H1 (cell line): Measurements from ENCODE around the gene MTIF2. TPM values are rescaled to one million over a fixed set of nuclear protein-coding genes. Genes with fewer than 3 reads are reported as not detected.

Experiments used
- CTCF ChIA-PET: fragments of 300-600 bp; sonication (Branson Sonifier 250); formaldehyde crosslinking; loops from one replicate; lab custom pipeline; 2021; ENCODE audit not compliant: partially characterized antibody; lab: Charles Lee
- POLR2A ChIA-PET: fragments of 300-600 bp; sonication (Branson Sonifier 250); formaldehyde crosslinking; loops from one replicate; lab custom pipeline; 2021; ENCODE audit warnings: inconsistent platforms; ENCODE audit not compliant: partially characterized antibody; lab: Charles Lee
- DNase-seq, 2 experiments: peaks; one replicate each; pipeline versions ENCODE4 v3.0.0 to v3.0.0-alpha.2; 2010 to 2022; ENCODE audit warnings: low spot score in 2 of 2, low read depth in 1 of 2, mixed read lengths in 1 of 2
- FAIRE-seq: peaks from 2 replicates; lab custom pipeline; 2011; peaks lifted over from hg19 to GRCh38; lab: Jason Lieb, UNC
- H2AFZ ChIP-seq: 2 replicates; pipeline ENCODE4 v1.8.1; 2012; ENCODE audit warnings: low read length, inconsistent platforms
- H2AK5ac ChIP-seq: 2 replicates; pipeline ENCODE4 v1.6.1; 2013; ENCODE audit warnings: low read depth, low read length
- H2BK120ac ChIP-seq: replicated peaks from 2 replicates; pipeline ENCODE3; 2013; ENCODE audit warnings: low read depth, low read length, inconsistent platforms
- H2BK12ac ChIP-seq: 2 replicates; pipeline ENCODE4 v1.6.1; 2013; ENCODE audit warnings: low read depth, low read length
- H2BK15ac ChIP-seq: 2 replicates; pipeline ENCODE4 v1.6.1; 2013; ENCODE audit warnings: low read length
- H2BK20ac ChIP-seq: 2 replicates; pipeline ENCODE4 v1.6.1; 2013; ENCODE audit warnings: low read length
- H2BK5ac ChIP-seq: 2 replicates; pipeline ENCODE4 v1.6.1; 2013; ENCODE audit warnings: low read depth, low read length
- H3K14ac ChIP-seq: 2 replicates; pipeline ENCODE4 v1.6.1; 2013; ENCODE audit warnings: inconsistent platforms; ENCODE audit not compliant: insufficient read length
- H3K18ac ChIP-seq: 2 replicates; pipeline ENCODE4 v1.6.1; 2013; ENCODE audit warnings: low read length; ENCODE audit errors: extremely low read depth
- H3K23ac ChIP-seq: 2 replicates; pipeline ENCODE4 v1.6.1; 2013; ENCODE audit warnings: inconsistent platforms; ENCODE audit not compliant: insufficient read length
- H3K23me2 ChIP-seq: 2 replicates; pipeline ENCODE4 v1.6.1; 2013; ENCODE audit warnings: low read depth, low read length
- H3K27ac ChIP-seq: 2 replicates; pipeline ENCODE4 v1.6.1; 2011; ENCODE audit warnings: low read depth, low read length, inconsistent platforms
- H3K27me3 ChIP-seq, 4 experiments: replicated peaks in 1 of 4; 1 replicate in 1 of 4; 2 replicates in 3 of 4; pipeline versions ENCODE4 v1.6.1 to v1.8.1; 2011 to 2013; ENCODE audit warnings: low read length in 3 of 4, mild to moderate bottlenecking in 3 of 4, inconsistent platforms in 2 of 4, mixed read lengths in 2 of 4, moderate library complexity in 1 of 4; ENCODE audit not compliant: control insufficient read depth in 3 of 4, insufficient read depth in 3 of 4; ENCODE audit errors: extremely low read depth in 1 of 4
- H3K36me3 ChIP-seq, 4 experiments: 2 replicates each; pipeline versions ENCODE4 v1.6.1 to v1.8.1; 2011 to 2013; ENCODE audit warnings: mild to moderate bottlenecking in 4 of 4, low read length in 3 of 4, moderate library complexity in 2 of 4, control low read depth in 1 of 4, inconsistent platforms in 1 of 4; ENCODE audit not compliant: insufficient read depth in 4 of 4, control insufficient read depth in 2 of 4
- H3K4ac ChIP-seq: replicated peaks from 2 replicates; pipeline ENCODE3; 2013; ENCODE audit warnings: low read length, low read depth, mixed read lengths, inconsistent platforms; ENCODE audit not compliant: insufficient read length
- H3K4me1 ChIP-seq, 4 experiments: replicated peaks in 1 of 4; 1 replicate in 1 of 4; 2 replicates in 3 of 4; pipeline versions ENCODE4 v1.6.1 to v1.8.1; 2011 to 2013; ENCODE audit warnings: low read length in 3 of 4, inconsistent platforms in 2 of 4, mixed read lengths in 1 of 4; ENCODE audit not compliant: insufficient read depth in 4 of 4, control insufficient read depth in 3 of 4
- H3K4me2 ChIP-seq, 2 experiments: 2 replicates each; pipeline versions ENCODE4 v1.6.1 to v1.8.1; 2011 to 2013; ENCODE audit warnings: low read depth in 2 of 2, low read length in 2 of 2, control low read depth in 1 of 2, inconsistent platforms in 1 of 2, mild to moderate bottlenecking in 1 of 2; ENCODE audit not compliant: insufficient read depth in 1 of 2
- H3K4me3 ChIP-seq, 4 experiments: fragments of 200-600, 300-600 bp in 1 of 4; sonication (generic), shearing (Covaris generic), sonication (Bioruptor Twin) in 1 of 4; 2 replicates each; pipeline versions ENCODE4 v1.5.1 to v1.8.1; 2011 to 2016; ENCODE audit warnings: low read length in 4 of 4, low read depth in 3 of 4, control low read depth in 2 of 4, inconsistent platforms in 2 of 4, mild to moderate bottlenecking in 2 of 4, mixed read lengths in 1 of 4, moderate library complexity in 1 of 4; ENCODE audit not compliant: insufficient read depth in 2 of 4; ENCODE audit errors: extremely low read depth in 1 of 4
- H3K56ac ChIP-seq: replicated peaks from 2 replicates; pipeline ENCODE3; 2013; ENCODE audit warnings: low read depth, mild to moderate bottlenecking, mixed read lengths, low read length, inconsistent platforms; ENCODE audit not compliant: insufficient read length
- H3K79me1 ChIP-seq: 2 replicates; pipeline ENCODE4 v1.6.1; 2013; ENCODE audit warnings: low read depth, low read length, control low read depth
- H3K79me2 ChIP-seq, 2 experiments: 2 replicates each; pipeline versions ENCODE4 v1.6.1 to v1.8.1; 2012 to 2013; ENCODE audit warnings: low read length in 2 of 2, mild to moderate bottlenecking in 2 of 2, inconsistent platforms in 1 of 2; ENCODE audit not compliant: insufficient read depth in 2 of 2, control insufficient read depth in 1 of 2
- H3K9ac ChIP-seq, 4 experiments: replicated peaks in 1 of 4; 1 replicate in 1 of 4; 2 replicates in 3 of 4; pipeline versions ENCODE4 v1.6.1 to v1.8.1; 2011 to 2013; ENCODE audit warnings: low read depth in 3 of 4, low read length in 3 of 4, control low read depth in 2 of 4, mild to moderate bottlenecking in 2 of 4, moderate library complexity in 2 of 4, inconsistent platforms in 1 of 4; ENCODE audit errors: extremely low read depth in 1 of 4
- H3K9me3 ChIP-seq, 2 experiments: 2 replicates each; pipeline versions ENCODE4 v1.6.1 to v1.8.1; 2012 to 2013; ENCODE audit warnings: mild to moderate bottlenecking in 2 of 2, moderate library complexity in 2 of 2, control low read depth in 1 of 2, inconsistent platforms in 1 of 2, low read depth in 1 of 2, low read length in 1 of 2, mixed read lengths in 1 of 2; ENCODE audit not compliant: insufficient read depth in 2 of 2
- H4K20me1 ChIP-seq, 2 experiments: replicated peaks in 1 of 2; 2 replicates each; pipeline versions ENCODE3 to v1.8.1; 2011 to 2013; ENCODE audit warnings: inconsistent platforms in 2 of 2, low read length in 2 of 2, mild to moderate bottlenecking in 1 of 2; ENCODE audit not compliant: insufficient read depth in 2 of 2, control insufficient read depth in 1 of 2
- H4K5ac ChIP-seq: 2 replicates; pipeline ENCODE4 v1.6.1; 2013; ENCODE audit warnings: low read length, low read depth, mixed read lengths, inconsistent platforms; ENCODE audit not compliant: insufficient read length
- H4K8ac ChIP-seq: 2 replicates; pipeline ENCODE4 v1.8.0; 2013; ENCODE audit warnings: mild to moderate bottlenecking, moderate library complexity, low read length, inconsistent platforms; ENCODE audit not compliant: insufficient read depth; ENCODE audit errors: extremely low read depth
- H4K91ac ChIP-seq: replicated peaks from 2 replicates; pipeline ENCODE3; 2013; ENCODE audit warnings: low read length, mixed read lengths, inconsistent platforms; ENCODE audit not compliant: insufficient read length
- CBX5 ChIP-seq: fragments of 300-800, 300-1000 bp; sonication (generic); IDR thresholded peaks from 2 replicates; pipeline ENCODE4 v1.7.1; 2016; ENCODE audit warnings: antibody characterized with exemption, low read length, low read depth
- CHD1 ChIP-seq: IDR thresholded peaks from 2 replicates; pipeline ENCODE4 v1.6.1; 2012; ENCODE audit warnings: low read depth, low read length, improper control_type of control experiment
- KDM4A ChIP-seq: IDR thresholded peaks from one replicate; pipeline ENCODE4 v1.7.1; 2012; ENCODE audit warnings: low read depth, mild to moderate bottlenecking, moderate library complexity, low read length, inconsistent platforms; ENCODE audit not compliant: severe bottlenecking
- POLR2AphosphoS5 ChIP-seq: IDR thresholded peaks from 2 replicates; pipeline ENCODE4 v1.6.1; 2011; ENCODE audit warnings: low read depth, low read length
- RFX5 ChIP-seq: IDR thresholded peaks from 2 replicates; pipeline ENCODE4 v1.6.1; 2011; ENCODE audit warnings: low read depth, low read length, improper control_type of control experiment, borderline replicate concordance
- RXRA ChIP-seq: IDR thresholded peaks from 2 replicates; pipeline ENCODE4 v1.6.1; 2011; ENCODE audit warnings: low read depth, mild to moderate bottlenecking, low read length, moderate library complexity; ENCODE audit not compliant: insufficient read depth
- WGBS, 2 experiments: shearing (Covaris generic) in 1 of 2; methylation state at CpG; one replicate each; pipeline versions ENCODE4 v1.1.6 to v1.1.7; 2013 to 2015; ENCODE audit warnings: low lambda C conversion rate in 2 of 2, mixed read lengths in 2 of 2, inconsistent platforms in 1 of 2, low coverage in 1 of 2, missing lambda C conversion rate in 1 of 2; ENCODE audit not compliant: insufficient replicate concordance in 2 of 2, insufficient coverage in 1 of 2, insufficient read length in 1 of 2; ENCODE audit errors: extremely low coverage in 1 of 2, missing lambda C conversion rate in 1 of 2; 5-methylcytosine and 5-hydroxymethylcytosine counted together
- polyA plus RNA-seq, 7 experiments: library from polyadenylated mRNA; depleted of rRNA in 3 of 7; stranded (reverse) in 5 of 7; unstranded in 2 of 7; fragments of >200 nt in 5 of 7; fragments of 200-250 nt in 2 of 7; gene quantifications; 1 replicate in 5 of 7; 2 replicates in 1 of 7; 4 replicates in 1 of 7; pipeline versions ENCODE4 v1.2.1 to v1.2.3, GENCODE V29; 2011 to 2013; ENCODE audit warnings: missing spikeins in 2 of 7, mixed read lengths in 2 of 7
- total RNA-seq: library from RNA; stranded (reverse); fragmentation: NEBNext Ultra II Directional; extraction: Animal tissue kit (Norgen Biotek cat#: 25700); gene quantifications from 2 replicates; pipeline ENCODE4 v1.2.1, GENCODE V29; 2021
- TF ChIP-seq, protein P1 (sequence below): IDR thresholded peaks from 2 replicates; pipeline ENCODE4 v1.6.1; 2011; ENCODE audit warnings: low read depth, mild to moderate bottlenecking, low read length; ENCODE audit not compliant: insufficient read depth
- TF ChIP-seq, protein P2 (sequence below): IDR thresholded peaks from 2 replicates; pipeline ENCODE4 v1.6.1; 2012; ENCODE audit warnings: inconsistent platforms

Gene MTIF2
- total and polyA plus RNA-seq, 2 of the 8 experiments (the other 6 are each of a cell fraction or from before 2014, with no cell fraction given): 11.0 to 36.0 TPM

DNA sequence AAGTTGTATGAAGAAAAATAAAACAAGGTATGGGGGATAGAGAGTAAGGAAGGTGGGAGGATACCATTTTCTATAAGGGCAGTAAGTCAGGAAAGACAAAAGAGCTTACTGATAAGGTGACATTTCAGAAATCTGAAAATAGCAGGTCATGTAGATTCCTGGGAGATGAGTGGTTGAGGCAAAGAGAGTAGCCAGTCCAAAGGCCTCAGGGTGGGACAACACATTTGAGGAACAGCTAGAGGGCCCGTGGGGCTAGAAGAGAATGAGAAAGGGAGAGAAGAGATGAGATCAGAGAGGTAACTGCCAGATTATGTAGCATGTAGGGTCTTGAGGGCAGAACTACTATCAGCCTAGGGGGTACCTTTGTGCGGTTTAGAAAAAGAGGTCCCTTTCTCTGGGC lies 39.8 kb downstream of the MTIF2 start:
- Histone ChIP-seq H2BK5ac (no peak overlapping the region), H4K8ac (no peak overlapping the region), H3K9me3 (no peaks in the 10 kb centered on the region), H4K5ac (no peak overlapping the region), H2AK5ac (no peak overlapping the region), H3K27me3 (no peaks in the 10 kb centered on the region), H4K20me1 (peaks cover 0 to 3% of the 10 kb centered on the region in 2 experiments), H4K91ac (no peak overlapping the region), H2BK120ac (no peak overlapping the region), H3K18ac (no peak overlapping the region), H2AFZ (no peak overlapping the region), H3K27ac (no peak overlapping the region), H3K4me1 (peaks cover 3 to 6% (median 4%) of the 10 kb centered on the region in 4 experiments), H3K23ac (no peak overlapping the region), H2BK12ac (no peak overlapping the region), H3K4ac (no peak overlapping the region), H3K14ac (no peak overlapping the region), H3K4me2 (no peak overlapping the region)
- 87% methylated on average over 2 of the region's 2 CpGs; no CpG with 5 or more reads in 1 of the 2 experiments for WGBS, 2 experiments
- no peak for DNase-seq
- TF ChIP-seq, protein P1, sequence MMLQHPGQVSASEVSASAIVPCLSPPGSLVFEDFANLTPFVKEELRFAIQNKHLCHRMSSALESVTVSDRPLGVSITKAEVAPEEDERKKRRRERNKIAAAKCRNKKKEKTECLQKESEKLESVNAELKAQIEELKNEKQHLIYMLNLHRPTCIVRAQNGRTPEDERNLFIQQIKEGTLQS: no peak
- TF ChIP-seq RXRA: no peak
- TF ChIP-seq, protein P2, sequence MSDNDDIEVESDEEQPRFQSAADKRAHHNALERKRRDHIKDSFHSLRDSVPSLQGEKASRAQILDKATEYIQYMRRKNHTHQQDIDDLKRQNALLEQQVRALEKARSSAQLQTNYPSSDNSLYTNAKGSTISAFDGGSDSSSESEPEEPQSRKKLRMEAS: no peak
- no peak for TF ChIP-seq RFX5
- no peak for TF ChIP-seq CHD1
- TF ChIP-seq KDM4A: no peak
- no peak for TF ChIP-seq CBX5
- no peak for TF ChIP-seq POLR2AphosphoS5
- TF ChIP-seq, all 59 proteins: peak for 0
- peaks cover 8% of the 10 kb centered on the region for H3K79me1 ChIP-seq
- H3K36me3 ChIP-seq: peaks cover 5 to 11% (median 8%) of the 10 kb centered on the region in 4 experiments; a peak in 7 of 8 replicates
- peaks cover 6% of the 10 kb centered on the region for H3K23me2 ChIP-seq
- POLR2A ChIA-PET: no interaction called here
- H2BK20ac ChIP-seq: no peak overlapping the region
- H2BK15ac ChIP-seq: no peak overlapping the region
- no peak overlapping the region for H3K9ac ChIP-seq
- H3K79me2 ChIP-seq: peaks cover 14 to 34% of the 10 kb centered on the region in 2 experiments
- no peak overlapping the region for H3K56ac ChIP-seq
- no peak overlapping the region for H3K4me3 ChIP-seq
- CTCF ChIA-PET: no interaction called here
- no peak for FAIRE-seq
